GM19025 (cell line): ENCODE data around the gene TP53BP1.
"Not testable (repeated sequence)": the region's sequence is repeated elsewhere in the genome, so short reads cannot be mapped to it uniquely, and the experiment has no call there.

Experiments used
- ATAC-seq: cut with Tn5 transposase; IDR thresholded peaks from one replicate; pipeline ENCODE4 v1.9.1; 2021; ENCODE audit warnings: mild to moderate bottlenecking, low read depth, moderate library complexity; ENCODE audit not compliant: unreplicated experiment

TP53BP1 gene, protein sequence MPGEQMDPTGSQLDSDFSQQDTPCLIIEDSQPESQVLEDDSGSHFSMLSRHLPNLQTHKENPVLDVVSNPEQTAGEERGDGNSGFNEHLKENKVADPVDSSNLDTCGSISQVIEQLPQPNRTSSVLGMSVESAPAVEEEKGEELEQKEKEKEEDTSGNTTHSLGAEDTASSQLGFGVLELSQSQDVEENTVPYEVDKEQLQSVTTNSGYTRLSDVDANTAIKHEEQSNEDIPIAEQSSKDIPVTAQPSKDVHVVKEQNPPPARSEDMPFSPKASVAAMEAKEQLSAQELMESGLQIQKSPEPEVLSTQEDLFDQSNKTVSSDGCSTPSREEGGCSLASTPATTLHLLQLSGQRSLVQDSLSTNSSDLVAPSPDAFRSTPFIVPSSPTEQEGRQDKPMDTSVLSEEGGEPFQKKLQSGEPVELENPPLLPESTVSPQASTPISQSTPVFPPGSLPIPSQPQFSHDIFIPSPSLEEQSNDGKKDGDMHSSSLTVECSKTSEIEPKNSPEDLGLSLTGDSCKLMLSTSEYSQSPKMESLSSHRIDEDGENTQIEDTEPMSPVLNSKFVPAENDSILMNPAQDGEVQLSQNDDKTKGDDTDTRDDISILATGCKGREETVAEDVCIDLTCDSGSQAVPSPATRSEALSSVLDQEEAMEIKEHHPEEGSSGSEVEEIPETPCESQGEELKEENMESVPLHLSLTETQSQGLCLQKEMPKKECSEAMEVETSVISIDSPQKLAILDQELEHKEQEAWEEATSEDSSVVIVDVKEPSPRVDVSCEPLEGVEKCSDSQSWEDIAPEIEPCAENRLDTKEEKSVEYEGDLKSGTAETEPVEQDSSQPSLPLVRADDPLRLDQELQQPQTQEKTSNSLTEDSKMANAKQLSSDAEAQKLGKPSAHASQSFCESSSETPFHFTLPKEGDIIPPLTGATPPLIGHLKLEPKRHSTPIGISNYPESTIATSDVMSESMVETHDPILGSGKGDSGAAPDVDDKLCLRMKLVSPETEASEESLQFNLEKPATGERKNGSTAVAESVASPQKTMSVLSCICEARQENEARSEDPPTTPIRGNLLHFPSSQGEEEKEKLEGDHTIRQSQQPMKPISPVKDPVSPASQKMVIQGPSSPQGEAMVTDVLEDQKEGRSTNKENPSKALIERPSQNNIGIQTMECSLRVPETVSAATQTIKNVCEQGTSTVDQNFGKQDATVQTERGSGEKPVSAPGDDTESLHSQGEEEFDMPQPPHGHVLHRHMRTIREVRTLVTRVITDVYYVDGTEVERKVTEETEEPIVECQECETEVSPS (N-terminal part only)

GRCh38 chr15:43492673-43493601, at the start of gene TP53BP1:
Gene TP53BP1, minus strand, starts transcription at chr15:43493156. Its CDS starts 113 bp downstream, at chr15:43493043.
- peak; percentile 99 for ATAC-seq

DNA sequence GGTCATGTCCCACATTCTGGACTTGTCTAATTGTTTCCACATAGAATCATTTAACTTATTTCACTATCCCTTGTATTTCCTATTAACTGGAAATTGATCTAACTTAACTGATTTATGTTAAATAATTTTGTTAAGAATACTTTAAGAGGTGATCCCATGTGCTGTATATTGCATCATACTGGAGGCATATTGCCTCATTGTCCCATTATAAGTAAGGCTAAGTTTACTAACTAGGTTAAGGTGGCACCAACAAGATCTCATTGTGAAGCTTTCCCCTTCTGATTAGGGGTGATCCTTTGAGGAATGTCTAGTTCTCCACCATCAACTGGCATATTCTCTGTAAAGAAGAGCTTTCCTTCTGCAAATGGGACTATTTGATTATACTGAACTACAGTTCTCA, 48.8 kb upstream of the TP53BP1 start:
- no peak for ATAC-seq

DNA sequence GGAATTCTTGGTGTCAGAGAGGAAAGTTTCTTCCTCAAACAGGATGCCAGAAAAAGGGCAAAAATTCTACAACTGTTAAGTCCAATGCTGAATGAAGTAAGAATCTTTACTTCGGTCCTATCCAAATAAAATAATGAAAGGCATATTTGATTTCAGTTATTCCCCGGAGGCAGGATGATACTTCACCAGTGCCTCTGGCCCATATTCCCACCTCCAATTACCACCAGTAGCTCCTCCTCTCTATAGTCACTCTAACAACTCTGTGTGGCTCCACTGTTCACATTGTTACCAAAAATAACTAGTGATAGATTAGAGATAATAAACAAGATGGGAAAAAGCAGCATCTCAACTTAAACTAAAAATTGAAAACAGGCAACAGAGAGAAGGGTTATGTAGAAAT, 45.1 kb upstream of the TP53BP1 start:
- ATAC-seq = no peak

- no peak for ATAC-seq
These were observed 41.9 kb upstream of the TP53BP1 start for GRCh38 chr15:43534897-43535296.

DNA sequence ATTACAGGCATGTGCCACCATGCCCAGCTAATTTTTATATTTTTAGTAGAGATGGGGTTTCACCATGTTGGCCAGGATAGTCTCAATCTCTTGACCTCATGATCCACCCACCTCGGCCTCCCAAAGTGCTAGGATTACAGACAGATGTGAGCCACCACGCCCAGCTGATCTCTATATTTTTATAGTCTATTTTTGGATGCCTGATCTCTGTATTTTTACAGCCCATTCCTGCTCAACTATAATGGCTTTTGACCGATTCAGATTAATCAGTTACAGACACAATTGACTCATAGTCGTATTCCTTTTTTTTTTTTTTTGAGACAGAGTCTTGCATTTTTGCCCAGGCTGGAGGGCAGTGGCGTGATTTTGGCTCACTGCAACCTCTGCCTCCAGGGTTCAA, 39.9 kb upstream of the TP53BP1 start:
- not testable (repeated sequence) for ATAC-seq

GRCh38 chr15:43531018-43531670, 38.2 kb upstream of the TP53BP1 start:
- no peak for ATAC-seq

DNA sequence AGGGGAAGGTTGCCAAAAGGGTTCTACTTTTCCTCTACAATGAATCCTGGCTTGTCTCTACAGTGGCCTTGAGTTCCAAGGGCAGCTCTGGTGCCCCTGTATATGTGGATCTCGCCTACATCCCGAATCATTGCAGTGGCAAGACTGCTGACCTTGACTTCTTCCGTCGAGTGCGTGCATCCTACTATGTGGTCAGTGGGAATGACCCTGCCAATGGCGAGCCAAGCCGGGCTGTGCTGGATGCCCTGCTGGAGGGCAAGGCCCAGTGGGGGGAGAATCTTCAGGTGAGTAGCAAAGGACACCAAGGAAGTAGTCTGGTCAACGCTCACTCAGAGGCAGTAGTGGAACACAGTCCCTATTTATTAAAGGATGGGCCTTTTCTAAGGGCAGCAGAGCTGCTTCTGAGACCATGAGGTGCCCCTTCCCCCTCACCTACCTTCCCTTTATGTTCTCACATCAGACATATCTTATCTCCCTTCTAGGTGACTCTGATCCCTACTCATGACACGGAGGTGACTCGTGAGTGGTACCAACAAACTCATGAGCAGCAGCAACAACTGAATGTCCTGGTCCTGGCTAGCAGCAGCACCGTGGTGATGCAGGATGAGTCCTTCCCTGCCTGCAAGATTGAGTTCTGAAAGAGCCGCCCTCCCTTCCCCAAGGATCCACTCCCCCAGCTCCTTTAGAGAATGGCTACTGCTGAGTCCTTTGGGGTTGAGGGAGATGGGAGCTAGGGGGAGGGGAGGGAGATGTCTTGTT, 36.8 kb upstream of the TP53BP1 start:
- no peak for ATAC-seq

GRCh38 chr15:43529141-43529540, 36.2 kb upstream of the TP53BP1 start:
- no peak for ATAC-seq

DNA sequence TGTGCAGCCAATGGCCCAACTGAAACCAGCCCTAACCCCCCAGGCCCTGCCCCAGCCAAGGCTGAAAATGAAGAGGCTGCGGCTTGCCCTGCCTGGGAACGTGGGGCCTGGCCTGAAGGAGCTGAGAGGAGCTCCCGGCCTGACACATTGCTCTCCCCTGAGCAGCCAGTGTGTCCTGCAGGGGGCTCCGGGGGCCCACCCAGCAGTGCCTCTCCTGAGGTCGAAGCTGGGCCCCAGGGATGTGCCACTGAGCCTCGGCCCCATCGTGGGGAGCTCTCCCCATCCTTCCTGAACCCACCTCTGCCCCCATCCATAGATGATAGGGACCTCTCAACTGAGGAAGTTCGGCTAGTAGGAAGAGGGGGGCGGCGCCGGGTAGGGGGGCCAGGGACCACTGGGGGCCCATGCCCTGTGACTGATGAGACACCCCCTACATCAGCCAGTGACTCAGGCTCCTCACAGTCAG, 35.6 kb upstream of the TP53BP1 start:
- no peak for ATAC-seq

GRCh38 chr15:43527802-43528541, 35.0 kb upstream of the TP53BP1 start:
- no peak for ATAC-seq

DNA sequence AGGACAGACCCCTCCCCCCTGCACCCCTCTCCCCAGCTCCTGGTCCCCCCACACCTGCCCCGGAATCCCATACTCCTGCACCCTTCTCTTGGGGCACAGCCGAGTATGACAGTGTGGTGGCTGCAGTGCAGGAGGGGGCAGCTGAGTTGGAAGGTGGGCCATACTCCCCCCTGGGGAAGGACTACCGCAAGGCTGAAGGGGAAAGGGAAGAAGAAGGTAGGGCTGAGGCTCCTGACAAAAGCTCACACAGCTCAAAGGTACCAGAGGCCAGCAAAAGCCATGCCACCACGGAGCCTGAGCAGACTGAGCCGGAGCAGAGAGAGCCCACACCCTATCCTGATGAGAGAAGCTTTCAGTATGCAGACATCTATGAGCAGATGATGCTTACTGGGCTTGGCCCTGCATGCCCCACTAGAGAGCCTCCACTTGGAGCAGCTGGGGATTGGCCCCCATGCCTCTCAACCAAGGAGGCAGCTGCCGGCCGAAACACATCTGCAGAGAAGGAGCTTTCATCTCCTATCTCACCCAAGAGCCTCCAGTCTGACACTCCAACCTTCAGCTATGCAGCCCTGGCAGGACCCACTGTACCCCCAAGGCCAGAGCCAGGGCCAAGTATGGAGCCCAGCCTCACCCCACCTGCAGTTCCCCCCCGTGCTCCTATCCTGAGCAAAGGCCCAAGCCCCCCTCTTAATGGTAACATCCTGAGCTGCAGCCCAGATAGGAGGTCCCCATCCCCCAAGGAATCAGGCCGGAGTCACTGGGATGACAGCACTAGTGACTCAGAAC, 34.3 kb upstream of the TP53BP1 start:
- no peak for ATAC-seq

DNA sequence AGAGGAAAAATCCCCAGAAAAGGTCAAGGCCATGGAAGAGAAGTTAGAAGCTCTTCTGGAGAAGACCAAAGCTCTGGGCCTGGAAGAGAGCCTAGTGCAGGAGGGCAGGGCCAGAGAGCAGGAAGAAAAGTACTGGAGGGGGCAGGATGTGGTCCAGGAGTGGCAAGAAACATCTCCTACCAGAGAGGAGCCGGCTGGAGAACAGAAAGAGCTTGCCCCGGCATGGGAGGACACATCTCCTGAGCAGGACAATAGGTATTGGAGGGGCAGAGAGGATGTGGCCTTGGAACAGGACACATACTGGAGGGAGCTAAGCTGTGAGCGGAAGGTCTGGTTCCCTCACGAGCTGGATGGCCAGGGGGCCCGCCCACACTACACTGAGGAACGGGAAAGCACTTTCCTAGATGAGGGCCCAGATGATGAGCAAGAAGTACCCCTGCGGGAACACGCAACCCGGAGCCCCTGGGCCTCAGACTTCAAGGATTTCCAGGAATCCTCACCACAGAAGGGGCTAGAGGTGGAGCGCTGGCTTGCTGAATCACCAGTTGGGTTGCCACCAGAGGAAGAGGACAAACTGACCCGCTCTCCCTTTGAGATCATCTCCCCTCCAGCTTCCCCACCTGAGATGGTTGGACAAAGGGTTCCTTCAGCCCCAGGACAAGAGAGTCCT, 33.4 kb upstream of the TP53BP1 start:
- no peak for ATAC-seq

DNA sequence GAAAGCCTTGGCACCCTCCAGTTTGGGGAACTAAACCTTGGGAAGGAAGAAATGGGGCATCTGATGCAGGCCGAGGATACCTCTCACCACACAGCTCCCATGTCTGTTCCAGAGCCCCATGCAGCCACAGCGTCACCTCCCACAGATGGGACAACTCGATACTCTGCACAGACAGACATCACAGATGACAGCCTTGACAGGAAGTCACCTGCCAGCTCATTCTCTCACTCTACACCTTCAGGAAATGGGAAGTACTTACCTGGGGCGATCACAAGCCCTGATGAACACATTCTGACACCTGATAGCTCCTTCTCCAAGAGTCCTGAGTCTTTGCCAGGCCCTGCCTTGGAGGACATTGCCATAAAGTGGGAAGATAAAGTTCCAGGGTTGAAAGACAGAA, 32.2 kb upstream of the TP53BP1 start:
- no peak for ATAC-seq

DNA sequence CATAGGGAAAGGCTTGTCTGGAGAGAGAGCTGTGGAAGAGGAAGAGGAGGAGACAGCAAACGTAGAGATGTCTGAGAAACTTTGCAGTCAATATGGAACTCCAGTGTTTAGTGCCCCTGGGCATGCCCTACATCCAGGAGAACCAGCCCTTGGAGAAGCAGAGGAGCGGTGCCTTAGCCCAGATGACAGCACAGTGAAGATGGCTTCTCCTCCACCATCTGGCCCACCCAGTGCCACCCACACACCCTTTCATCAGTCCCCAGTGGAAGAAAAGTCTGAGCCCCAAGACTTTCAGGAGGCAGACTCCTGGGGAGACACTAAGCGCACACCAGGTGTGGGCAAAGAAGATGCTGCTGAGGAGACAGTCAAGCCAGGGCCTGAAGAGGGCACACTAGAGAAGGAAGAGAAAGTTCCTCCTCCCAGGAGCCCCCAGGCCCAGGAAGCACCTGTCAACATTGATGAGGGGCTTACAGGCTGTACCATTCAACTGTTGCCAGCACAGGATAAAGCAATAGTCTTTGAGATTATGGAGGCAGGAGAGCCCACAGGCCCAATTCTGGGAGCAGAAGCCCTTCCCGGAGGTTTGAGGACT, 31.4 kb upstream of the TP53BP1 start:
- no peak for ATAC-seq

DNA sequence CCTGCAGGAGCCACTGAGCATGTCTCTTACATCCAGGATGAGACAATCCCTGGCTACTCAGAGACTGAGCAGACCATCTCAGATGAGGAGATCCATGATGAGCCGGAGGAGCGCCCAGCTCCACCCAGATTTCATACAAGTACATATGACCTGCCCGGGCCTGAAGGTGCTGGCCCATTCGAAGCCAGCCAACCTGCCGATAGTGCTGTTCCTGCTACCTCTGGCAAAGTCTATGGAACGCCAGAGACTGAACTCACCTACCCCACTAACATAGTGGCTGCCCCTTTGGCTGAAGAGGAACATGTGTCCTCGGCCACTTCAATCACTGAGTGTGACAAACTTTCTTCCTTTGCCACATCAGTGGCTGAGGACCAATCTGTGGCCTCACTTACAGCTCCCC, 30.7 kb upstream of the TP53BP1 start:
- no peak for ATAC-seq

DNA sequence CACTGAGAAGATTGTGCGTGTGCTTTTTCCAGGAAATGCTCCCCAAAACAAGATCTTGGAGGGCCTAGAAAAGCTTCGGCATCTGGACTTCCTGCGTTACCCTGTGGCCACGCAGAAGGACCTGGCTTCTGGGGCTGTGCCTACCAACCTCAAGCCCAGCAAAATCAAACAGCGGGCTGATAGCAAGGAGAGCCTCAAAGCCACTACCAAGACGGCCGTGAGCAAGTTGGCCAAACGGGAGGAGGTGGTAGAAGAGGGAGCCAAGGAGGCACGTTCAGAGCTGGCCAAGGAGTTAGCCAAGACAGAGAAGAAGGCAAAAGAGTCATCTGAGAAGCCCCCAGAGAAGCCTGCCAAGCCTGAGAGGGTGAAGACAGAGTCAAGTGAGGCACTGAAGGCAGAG, 29.3 kb upstream of the TP53BP1 start:
- ATAC-seq = no peak
